GM23338 (cell line): ENCODE measurements around the gene BRCA1.

Experiments
- CREB1 ChIP-seq: fragments of 250-450 bp; sonication (Bioruptor Pico); IDR thresholded peaks from 2 replicates; pipeline ENCODE4 v1.5.0; 2020; ENCODE audit warnings: low read depth, mild to moderate bottlenecking, moderate library complexity
- EZH2 ChIP-seq: fragments of 200-600 bp; sonication (generic); IDR thresholded peaks from one replicate; pipeline ENCODE4 v1.8.0; 2017; ENCODE audit warnings: antibody characterized with exemption, mild to moderate bottlenecking, low read depth; ENCODE audit not compliant: unreplicated experiment
- EZH2phosphoT487 ChIP-seq: fragments of 200-600 bp; sonication (generic); IDR thresholded peaks from one replicate; pipeline ENCODE4 v1.8.1; 2018; ENCODE audit warnings: antibody characterized with exemption; ENCODE audit not compliant: unreplicated experiment
- JUNB ChIP-seq: IDR thresholded peaks from one replicate; pipeline ENCODE4 v1.6.1; 2016; ENCODE audit warnings: antibody characterized with exemption; ENCODE audit not compliant: unreplicated experiment
- NANOG ChIP-seq: IDR thresholded peaks from 2 replicates; pipeline ENCODE4 v1.6.1; 2016; ENCODE audit warnings: antibody characterized with exemption, borderline replicate concordance
- POLR2AphosphoS5 ChIP-seq: IDR thresholded peaks from 2 replicates; pipeline ENCODE4 v1.6.1; 2016; ENCODE audit warnings: antibody characterized with exemption, low read depth
- REST ChIP-seq: IDR thresholded peaks from one replicate; pipeline ENCODE4 v1.6.1; 2018; ENCODE audit warnings: antibody characterized with exemption; ENCODE audit not compliant: unreplicated experiment
- ZNF462 ChIP-seq: fragments of 250-450 bp; sonication (Bioruptor Pico); IDR thresholded peaks from 2 replicates; pipeline ENCODE4 v1.5.0; 2020; ENCODE audit warnings: mild to moderate bottlenecking, moderate library complexity
- TF ChIP-seq, protein P1 (sequence below), 2 experiments: fragments of 200-600 bp in 1 of 2; sonication (generic) in 1 of 2; conservative IDR thresholded peaks; 2 replicates each; pipeline versions ENCODE4 v1.5.1 to v1.6.1; 2016 to 2017; ENCODE audit warnings: antibody characterized with exemption in 2 of 2, low read depth in 2 of 2, mild to moderate bottlenecking in 2 of 2, moderate library complexity in 1 of 2
- TF ChIP-seq, protein P2 (sequence below): IDR thresholded peaks from 2 replicates; pipeline ENCODE4 v1.6.1; 2016; ENCODE audit warnings: antibody characterized with exemption

DNA sequence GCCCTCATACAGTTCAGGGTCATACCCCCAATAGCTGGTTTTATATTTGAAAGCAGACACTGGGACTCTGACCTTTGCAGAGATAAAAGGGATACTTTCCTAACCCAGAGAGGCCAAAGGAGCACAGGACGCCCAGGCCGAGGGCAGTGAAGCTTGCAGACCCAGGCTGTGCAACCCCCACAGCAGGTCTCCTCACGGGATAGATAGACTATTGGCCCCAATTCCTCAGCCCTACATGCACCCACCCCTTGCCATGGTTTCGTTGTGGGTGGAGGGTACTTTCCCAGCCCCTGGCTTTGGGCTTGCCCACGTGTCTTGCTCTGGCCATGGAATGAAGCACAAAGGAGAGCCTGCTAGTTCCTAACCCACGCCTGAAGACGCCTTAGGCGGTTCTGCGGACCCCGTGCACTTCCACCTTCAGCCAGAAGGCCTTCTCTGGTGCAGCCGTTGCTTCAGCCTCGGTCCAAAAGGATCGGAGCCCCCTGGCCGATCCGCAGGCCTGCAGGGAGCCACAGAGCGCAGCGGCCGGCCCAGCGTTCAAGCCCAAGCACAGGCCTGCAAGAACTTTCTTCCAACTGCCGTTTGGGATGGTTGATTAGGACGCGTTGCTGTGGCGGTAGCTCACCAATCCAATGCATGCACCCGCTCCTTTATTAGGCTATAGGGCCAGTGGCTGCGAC, 9.8 kb upstream of the BRCA1 start:
- TF ChIP-seq, protein P1, sequence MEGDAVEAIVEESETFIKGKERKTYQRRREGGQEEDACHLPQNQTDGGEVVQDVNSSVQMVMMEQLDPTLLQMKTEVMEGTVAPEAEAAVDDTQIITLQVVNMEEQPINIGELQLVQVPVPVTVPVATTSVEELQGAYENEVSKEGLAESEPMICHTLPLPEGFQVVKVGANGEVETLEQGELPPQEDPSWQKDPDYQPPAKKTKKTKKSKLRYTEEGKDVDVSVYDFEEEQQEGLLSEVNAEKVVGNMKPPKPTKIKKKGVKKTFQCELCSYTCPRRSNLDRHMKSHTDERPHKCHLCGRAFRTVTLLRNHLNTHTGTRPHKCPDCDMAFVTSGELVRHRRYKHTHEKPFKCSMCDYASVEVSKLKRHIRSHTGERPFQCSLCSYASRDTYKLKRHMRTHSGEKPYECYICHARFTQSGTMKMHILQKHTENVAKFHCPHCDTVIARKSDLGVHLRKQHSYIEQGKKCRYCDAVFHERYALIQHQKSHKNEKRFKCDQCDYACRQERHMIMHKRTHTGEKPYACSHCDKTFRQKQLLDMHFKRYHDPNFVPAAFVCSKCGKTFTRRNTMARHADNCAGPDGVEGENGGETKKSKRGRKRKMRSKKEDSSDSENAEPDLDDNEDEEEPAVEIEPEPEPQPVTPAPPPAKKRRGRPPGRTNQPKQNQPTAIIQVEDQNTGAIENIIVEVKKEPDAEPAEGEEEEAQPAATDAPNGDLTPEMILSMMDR (conservative IDR thresholded peaks at IDR 0.05; ENCODE audit: low read depth in 2 of 2) = no peak
- TF ChIP-seq POLR2AphosphoS5 (no peak), EZH2 (no peak), EZH2phosphoT487 (no peak), CREB1 (CRISPR knock-in tag) (no peak), REST (no peak), JUNB (no peak), ZNF462 (CRISPR knock-in tag) (no peak), NANOG (no peak)
- TF ChIP-seq, protein P2, sequence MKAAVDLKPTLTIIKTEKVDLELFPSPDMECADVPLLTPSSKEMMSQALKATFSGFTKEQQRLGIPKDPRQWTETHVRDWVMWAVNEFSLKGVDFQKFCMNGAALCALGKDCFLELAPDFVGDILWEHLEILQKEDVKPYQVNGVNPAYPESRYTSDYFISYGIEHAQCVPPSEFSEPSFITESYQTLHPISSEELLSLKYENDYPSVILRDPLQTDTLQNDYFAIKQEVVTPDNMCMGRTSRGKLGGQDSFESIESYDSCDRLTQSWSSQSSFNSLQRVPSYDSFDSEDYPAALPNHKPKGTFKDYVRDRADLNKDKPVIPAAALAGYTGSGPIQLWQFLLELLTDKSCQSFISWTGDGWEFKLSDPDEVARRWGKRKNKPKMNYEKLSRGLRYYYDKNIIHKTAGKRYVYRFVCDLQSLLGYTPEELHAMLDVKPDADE = no peak
